A549 (cell line): Measurements from ENCODE around the gene S1PR2.

Source experiments
- CBX8 ChIP-seq: fragments of 200-600 bp; sonication (generic); IDR thresholded peaks from 2 replicates; pipeline ENCODE4 v1.6.1; 2016
- CEBPB ChIP-seq, 2 experiments: fragments of >200 bp in 1 of 2; sonication (Bioruptor Twin) in 1 of 2; formaldehyde crosslinking in 1 of 2; IDR thresholded peaks; 2 replicates each; pipeline ENCODE4 v1.6.1; 2012 to 2016
- CTCF ChIP-seq: fragments of >200 bp; sonication (Bioruptor Twin); formaldehyde crosslinking; IDR thresholded peaks from 3 replicates; pipeline ENCODE4 v1.5.1; 2016
- ELK1 ChIP-seq: fragments of 150-350 bp; IDR thresholded peaks from 2 replicates; pipeline ENCODE4 v1.6.1; 2014; ENCODE audit warnings: low read depth, mild to moderate bottlenecking, low read length
- EP300 ChIP-seq, 2 experiments: fragments of >200 bp; sonication (Bioruptor Twin); formaldehyde crosslinking; IDR thresholded peaks; 2 replicates in 1 of 2; 3 replicates in 1 of 2; pipeline ENCODE4 v1.6.1; 2016 to 2017
- KDM1A ChIP-seq: fragments of 200-600 bp; sonication (generic); IDR thresholded peaks from 2 replicates; pipeline ENCODE4 v1.6.1; 2016; ENCODE audit warnings: low read depth, mild to moderate bottlenecking
- KDM5A ChIP-seq: fragments of 200-600 bp; sonication (generic); IDR thresholded peaks from 2 replicates; pipeline ENCODE4 v1.6.1; 2016; ENCODE audit warnings: antibody characterized with exemption, mild to moderate bottlenecking
- NPAS2 ChIP-seq: fragments of 250-450 bp; sonication (Bioruptor Pico); IDR thresholded peaks from 2 replicates; pipeline ENCODE4 v1.8.0; 2022; ENCODE audit warnings: mild to moderate bottlenecking, moderate library complexity, borderline replicate concordance
- RAD21 ChIP-seq, 2 experiments: fragments of >200 bp in 1 of 2; sonication (Bioruptor Twin) in 1 of 2; formaldehyde crosslinking in 1 of 2; IDR thresholded peaks in 1 of 2; conservative IDR thresholded peaks in 1 of 2; 2 replicates in 1 of 2; 3 replicates in 1 of 2; pipeline ENCODE4 v1.6.1; 2012 to 2018; ENCODE audit warnings: inconsistent platforms in 1 of 2
- SREBF2 ChIP-seq: fragments of 450-650 bp; IDR thresholded peaks from 2 replicates; pipeline ENCODE4 v1.6.1; 2014; ENCODE audit warnings: mild to moderate bottlenecking, moderate library complexity
- USF2 ChIP-seq: fragments of 450-650 bp; IDR thresholded peaks from 2 replicates; pipeline ENCODE4 v1.6.1; 2014; ENCODE audit warnings: antibody characterized with exemption

- TF ChIP-seq KDM5A (no peak), NPAS2 (CRISPR knock-in tag) (no peak), RAD21 (conservative IDR thresholded peaks at IDR 0.05 in 1 of 2, IDR thresholded peaks at IDR 0.05 in 1 of 2) (no peak), CEBPB (IDR thresholded peaks at IDR 0.05) (no peak), CTCF (no peak), CBX8 (no peak), USF2 (no peak), KDM1A (no peak), SREBF2 (no peak), ELK1 (no peak), EP300 (IDR thresholded peaks at IDR 0.05) (no peak)
These were observed 27.4 kb downstream of the S1PR2 start for GRCh38 chr19:10203686-10204085.
